IPS-20b (cell line): Measurements from ENCODE around the gene ACP4.
"Not testable (repeated sequence)": the region's sequence is repeated elsewhere in the genome, so short reads cannot be mapped to it uniquely, and the experiment has no call there.

ENCODE experiments used
- H3K27ac ChIP-seq: one replicate; pipeline ENCODE4 v1.5.1; 2013; ENCODE audit warnings: low read length
- H3K27me3 ChIP-seq: 2 replicates; pipeline ENCODE4 v1.6.1; 2013; ENCODE audit warnings: mild to moderate bottlenecking, low read length, inconsistent platforms; ENCODE audit not compliant: insufficient read depth
- H3K36me3 ChIP-seq: 2 replicates; pipeline ENCODE4 v1.6.1; 2013; ENCODE audit warnings: low read depth, mild to moderate bottlenecking, inconsistent platforms, low read length, moderate library complexity; ENCODE audit not compliant: insufficient read depth
- H3K4me1 ChIP-seq: 2 replicates; pipeline ENCODE4 v1.6.1; 2013; ENCODE audit warnings: mild to moderate bottlenecking, control low read depth, inconsistent platforms, low read length, moderate library complexity; ENCODE audit not compliant: insufficient read depth
- H3K4me3 ChIP-seq: 2 replicates; pipeline ENCODE4 v1.5.1; 2013; ENCODE audit warnings: mild to moderate bottlenecking, low read length, inconsistent platforms
- H3K9ac ChIP-seq: 2 replicates; pipeline ENCODE4 v1.6.1; 2013; ENCODE audit warnings: low read depth, mild to moderate bottlenecking, inconsistent platforms, low read length, moderate library complexity
- H3K9me3 ChIP-seq: 2 replicates; pipeline ENCODE4 v1.6.1; 2013; ENCODE audit warnings: mild to moderate bottlenecking, low read depth, low read length, inconsistent platforms; ENCODE audit not compliant: insufficient read depth

Gene ACP4

GRCh38 chr19:50761501-50761900 lies 28.7 kb upstream of the ACP4 start:
- not testable (repeated sequence) for H3K27ac ChIP-seq, H3K36me3 ChIP-seq, H3K4me1 ChIP-seq, H3K9ac ChIP-seq, H3K27me3 ChIP-seq, H3K4me3 ChIP-seq
- H3K9me3 ChIP-seq = peaks cover 17% of the 10 kb centered on the region

GRCh38 chr19:50763521-50763920 lies 26.7 kb upstream of the ACP4 start:
- H3K9me3 ChIP-seq = peaks cover 12% of the 10 kb centered on the region
- H3K27ac ChIP-seq, H3K4me1 ChIP-seq, H3K27me3 ChIP-seq, H3K9ac ChIP-seq, H3K4me3 ChIP-seq, H3K36me3 ChIP-seq: not testable (repeated sequence)

GRCh38 chr19:50764409-50764808 lies 25.8 kb upstream of the ACP4 start:
- Histone ChIP-seq H3K9me3 (peaks cover 12% of the 10 kb centered on the region), H3K27ac (no peak overlapping the region), H3K4me1 (no peaks in the 10 kb centered on the region), H3K9ac (no peak overlapping the region), H3K27me3 (no peaks in the 10 kb centered on the region), H3K36me3 (no peaks in the 10 kb centered on the region), H3K4me3 (no peak overlapping the region)

- not testable (repeated sequence) for H3K9ac ChIP-seq, H3K27ac ChIP-seq, H3K27me3 ChIP-seq, H3K4me3 ChIP-seq, H3K9me3 ChIP-seq, H3K36me3 ChIP-seq, H3K4me1 ChIP-seq
Measured at GRCh38 chr19:50766746-50767145, 23.5 kb upstream of the ACP4 start.

GRCh38 chr19:50767263-50767662 lies 23.0 kb upstream of the ACP4 start:
- not testable (repeated sequence) for H3K4me3 ChIP-seq, H3K9ac ChIP-seq, H3K9me3 ChIP-seq, H3K27ac ChIP-seq, H3K4me1 ChIP-seq, H3K36me3 ChIP-seq, H3K27me3 ChIP-seq

GRCh38 chr19:50768277-50768676 lies 21.9 kb upstream of the ACP4 start:
- H3K4me3 ChIP-seq = no peak overlapping the region
- H3K9me3 ChIP-seq = peaks cover 18% of the 10 kb centered on the region; the same call in 1 of the 2 replicates
- H3K9ac ChIP-seq = no peak overlapping the region
- no peaks in the 10 kb centered on the region for H3K36me3 ChIP-seq
- no peaks in the 10 kb centered on the region for H3K4me1 ChIP-seq
- no peaks in the 10 kb centered on the region for H3K27me3 ChIP-seq
- H3K27ac ChIP-seq = no peak overlapping the region

GRCh38 chr19:50770164-50770563 lies 20.1 kb upstream of the ACP4 start, which contains the start of gene GPR32:
TSS of gene GPR32 (plus strand) at chr19:50770464. CDS start at chr19:50770601, 137 bp downstream.
- not testable (repeated sequence) for H3K9ac ChIP-seq, H3K27me3 ChIP-seq, H3K4me1 ChIP-seq, H3K36me3 ChIP-seq, H3K27ac ChIP-seq, H3K4me3 ChIP-seq
- peaks cover 21% of the 10 kb centered on the region; the same call in 1 of the 2 replicates for H3K9me3 ChIP-seq

- Histone ChIP-seq H3K36me3 (no peaks in the 10 kb centered on the region), H3K4me1 (no peaks in the 10 kb centered on the region), H3K9ac (no peak overlapping the region), H3K4me3 (no peak overlapping the region), H3K27me3 (peaks cover 6% of the 10 kb centered on the region), H3K27ac (no peak overlapping the region), H3K9me3 (peaks cover 24% of the 10 kb centered on the region; the same call in 1 of the 2 replicates)
Measured at GRCh38 chr19:50770888-50771287, 19.3 kb upstream of the ACP4 start.

- Histone ChIP-seq H3K4me3 (no peak overlapping the region), H3K9ac (no peak overlapping the region), H3K27ac (no peak overlapping the region), H3K27me3 (peaks cover 16% of the 10 kb centered on the region), H3K9me3 (peaks cover 26% of the 10 kb centered on the region; the same call in 1 of the 2 replicates), H3K4me1 (no peaks in the 10 kb centered on the region), H3K36me3 (no peaks in the 10 kb centered on the region)
Measured at GRCh38 chr19:50772476-50772875, 17.7 kb upstream of the ACP4 start.

GRCh38 chr19:50772912-50773311 lies 17.3 kb upstream of the ACP4 start:
- peaks cover 29% of the 10 kb centered on the region; the same call in 1 of the 2 replicates for H3K9me3 ChIP-seq
- H3K4me1 ChIP-seq, H3K4me3 ChIP-seq, H3K27ac ChIP-seq, H3K36me3 ChIP-seq, H3K9ac ChIP-seq: not testable (repeated sequence)
- peaks cover 20% of the 10 kb centered on the region for H3K27me3 ChIP-seq

- Histone ChIP-seq H3K9me3 (peaks cover 29% of the 10 kb centered on the region; the same call in 1 of the 2 replicates), H3K27me3 (peaks cover 25% of the 10 kb centered on the region)
- H3K4me1 ChIP-seq, H3K9ac ChIP-seq, H3K27ac ChIP-seq, H3K36me3 ChIP-seq, H3K4me3 ChIP-seq: not testable (repeated sequence)
Measured at GRCh38 chr19:50773454-50773853, 16.8 kb upstream of the ACP4 start.

- Histone ChIP-seq H3K4me3 (no peak overlapping the region), H3K9ac (no peak overlapping the region), H3K36me3 (no peaks in the 10 kb centered on the region), H3K27ac (no peak overlapping the region), H3K4me1 (no peaks in the 10 kb centered on the region; the same call in 1 of the 2 replicates), H3K27me3 (peaks cover 52% of the 10 kb centered on the region), H3K9me3 (peaks cover 36% of the 10 kb centered on the region; the same call in 1 of the 2 replicates)
Measured at GRCh38 chr19:50776131-50776530, 14.1 kb upstream of the ACP4 start.
